PC-3 (cell line): ENCODE measurements around the gene LMBR1. TPM values are rescaled to one million over a fixed set of nuclear protein-coding genes. Genes with fewer than 3 reads are reported as not detected.

Source experiments
- ATAC-seq: fragments of 200-7000 bp; cut with Tn5 transposase; 2 replicates; pipeline ENCODE4 v1.9.1; 2020; ENCODE audit warnings: mild to moderate bottlenecking, moderate library complexity
- BruUV-seq: library from RNA; stranded (reverse); fragments of 400-500 nt; replicated peaks from 2 replicates; lab custom pipeline; 2021; lab: Mats Ljungman, UMichigan
- CTCF ChIA-PET: fragments of 300-600 bp; sonication (Branson Sonifier 250); formaldehyde crosslinking; loops from one replicate; lab custom pipeline; 2022; ENCODE audit warnings: antibody characterized with exemption; lab: Charles Lee
- POLR2A ChIA-PET: fragments of 300-600 bp; sonication (Branson Sonifier 250); formaldehyde crosslinking; loops from one replicate; lab custom pipeline; 2022; ENCODE audit warnings: antibody characterized with exemption; ENCODE audit not compliant: unreplicated experiment; lab: Charles Lee
- DNase-seq: peaks from one replicate; pipeline ENCODE4 v3.0.0-alpha.2; 2015
- H2AFZ ChIP-seq: fragments of 300-600 bp; sonication (generic); 2 replicates; pipeline ENCODE4 v1.6.0; 2016; ENCODE audit warnings: antibody characterized with exemption, low read length
- H3F3A ChIP-seq: fragments of 300-600 bp; sonication (generic); one replicate; pipeline ENCODE4 v1.6.0; 2017; ENCODE audit warnings: antibody characterized with exemption, low read length, control low read depth, mild to moderate bottlenecking; ENCODE audit not compliant: unreplicated experiment
- H3K27ac ChIP-seq: fragments of 300-600 bp; sonication (generic); 2 replicates; pipeline ENCODE4 v1.5.1; 2016; ENCODE audit warnings: mild to moderate bottlenecking, low read length
- H3K27me3 ChIP-seq: fragments of 300-600 bp; sonication (generic); 2 replicates; pipeline ENCODE4 v1.6.1; 2016; ENCODE audit warnings: low read length, mixed read lengths
- H3K36me3 ChIP-seq: fragments of 300-600 bp; sonication (generic); 2 replicates; pipeline ENCODE4 v1.6.1; 2016; ENCODE audit warnings: low read depth, mixed run types, low read length, mixed read lengths
- H3K4me1 ChIP-seq: fragments of 300-600 bp; sonication (generic); 2 replicates; pipeline ENCODE4 v1.5.1; 2016; ENCODE audit warnings: low read length; ENCODE audit not compliant: insufficient read depth
- H3K4me2 ChIP-seq: fragments of 300-600 bp; sonication (generic); 2 replicates; pipeline ENCODE4 v1.6.0; 2016; ENCODE audit warnings: low read length
- H3K4me3 ChIP-seq: fragments of 300-600 bp; sonication (generic); 2 replicates; pipeline ENCODE4 v1.5.1; 2016; ENCODE audit warnings: mild to moderate bottlenecking, low read length, mixed read lengths
- H3K79me2 ChIP-seq: fragments of 300-600 bp; sonication (generic); 2 replicates; pipeline ENCODE4 v1.6.1; 2017; ENCODE audit warnings: low read length, mixed read lengths
- H3K9ac ChIP-seq: fragments of 300-600 bp; sonication (generic); 2 replicates; pipeline ENCODE4 v1.6.0; 2016; ENCODE audit warnings: mild to moderate bottlenecking, low read length
- H3K9me2 ChIP-seq: fragments of 300-600 bp; sonication (generic); replicated peaks from 2 replicates; pipeline ENCODE4 v1.6.1; 2016; ENCODE audit warnings: mixed run types, low read length, mixed read lengths
- H3K9me3 ChIP-seq: fragments of 300-600 bp; sonication (generic); 2 replicates; pipeline ENCODE4 v1.6.1; 2016; ENCODE audit warnings: low read length, mixed read lengths
- H4K20me1 ChIP-seq: fragments of 300-600 bp; sonication (generic); 2 replicates; pipeline ENCODE4 v1.6.1; 2016; ENCODE audit warnings: low read length, mixed read lengths
- CTCF ChIP-seq: fragments of 300-600 bp; sonication (generic); conservative IDR thresholded peaks from 2 replicates; pipeline ENCODE4 v1.5.1; 2017; ENCODE audit warnings: antibody characterized with exemption, low read depth, mild to moderate bottlenecking, low read length
- EZH2 ChIP-seq: fragments of 300-600 bp; sonication (generic); IDR thresholded peaks from one replicate; pipeline ENCODE4 v1.6.1; 2017; ENCODE audit warnings: antibody characterized with exemption, mild to moderate bottlenecking, low read length; ENCODE audit not compliant: unreplicated experiment
- EZH2phosphoT487 ChIP-seq: fragments of 300-600 bp; sonication (generic); IDR thresholded peaks from 2 replicates; pipeline ENCODE4 v1.6.1; 2018; ENCODE audit warnings: mild to moderate bottlenecking, antibody characterized with exemption, low read length, borderline replicate concordance
- intact Hi-C: fragments of 100-400 bp; cut with micrococcal nuclease; formaldehyde crosslinking; loops from 2 replicates; pipeline ENCODE4 v1.9.0; 2023
- total RNA-seq: library from RNA; depleted of rRNA; stranded (reverse); fragments of >200 nt; gene quantifications from 2 replicates; pipeline ENCODE4 v1.2.3, GENCODE V29; 2014

Gene LMBR1
- total RNA-seq, 1 experiment from 2014 or later: 61.7 TPM

DNA sequence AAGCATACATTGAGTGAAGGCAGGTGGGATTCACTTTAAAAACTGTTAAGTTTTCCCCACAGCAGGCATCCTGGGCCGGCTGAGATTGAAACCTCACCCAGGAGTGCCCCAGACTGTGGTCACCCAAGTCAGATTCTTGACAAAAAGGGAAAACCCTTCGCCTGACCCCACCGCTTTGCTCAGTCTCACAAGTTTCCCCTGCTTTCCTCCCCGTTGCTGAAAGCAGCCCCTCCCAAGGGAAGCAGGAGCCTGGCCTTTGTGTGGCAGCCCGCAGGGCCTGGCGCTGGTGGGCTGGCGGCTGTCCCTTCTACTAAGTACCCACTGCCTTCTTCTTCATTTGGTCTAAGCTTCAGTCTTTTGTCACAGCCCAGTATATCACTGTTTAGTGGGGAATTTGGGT lies 236.4 kb downstream of the LMBR1 start:
- POLR2A ChIA-PET: no interaction called here

GRCh38 chr7:156655983-156656382 lies 237.0 kb downstream of the LMBR1 start:
- no peak for DNase-seq
- Histone ChIP-seq H3K9me3 (no peaks in the 10 kb centered on the region), H3K4me1 (peaks cover 5% of the 10 kb centered on the region; the same call in 1 of the 2 replicates), H3K79me2 (no peaks in the 10 kb centered on the region), H3K4me3 (no peak overlapping the region), H3K36me3 (no peaks in the 10 kb centered on the region), H3K9me2 (no peaks in the 10 kb centered on the region), H3F3A (no peaks in the 10 kb centered on the region), H3K27me3 (no peaks in the 10 kb centered on the region), H3K27ac (no peak overlapping the region), H3K9ac (no peak overlapping the region), H4K20me1 (no peaks in the 10 kb centered on the region), H3K4me2 (no peak overlapping the region), H2AFZ (no peak overlapping the region)
- CTCF ChIA-PET: no interaction called here
- no TSS peak for BruUV-seq
- intact Hi-C loops: no loop called here
- TF ChIP-seq EZH2: no peak
- no peak for TF ChIP-seq CTCF
- no peak for TF ChIP-seq EZH2phosphoT487
- ATAC-seq: no peak
- POLR2A ChIA-PET: no interaction called here

More for the DNA sequence above, 236.4 kb downstream of the LMBR1 start:
- Histone ChIP-seq H3K27ac (no peak overlapping the region), H3K9me2 (no peaks in the 10 kb centered on the region), H3F3A (no peaks in the 10 kb centered on the region), H3K79me2 (no peaks in the 10 kb centered on the region), H3K9ac (no peak overlapping the region), H3K4me1 (peaks cover 5% of the 10 kb centered on the region; the same call in 1 of the 2 replicates), H4K20me1 (no peaks in the 10 kb centered on the region), H3K27me3 (no peaks in the 10 kb centered on the region), H3K4me3 (no peak overlapping the region), H3K36me3 (no peaks in the 10 kb centered on the region), H3K4me2 (no peak overlapping the region), H3K9me3 (no peaks in the 10 kb centered on the region), H2AFZ (no peak overlapping the region)
- CTCF ChIA-PET: no interaction called here
- TF ChIP-seq EZH2phosphoT487: no peak
- TF ChIP-seq CTCF: no peak
- no peak for TF ChIP-seq EZH2
- DNase-seq (no peak), ATAC-seq (no peak)
- BruUV-seq: no TSS peak
- intact Hi-C loops: no loop called here

GRCh38 chr7:156655251-156655650 lies 237.7 kb downstream of the LMBR1 start:
- no peak overlapping the region for H3K4me3 ChIP-seq
- H3K27me3 ChIP-seq: no peaks in the 10 kb centered on the region
- no peaks in the 10 kb centered on the region for H3K9me3 ChIP-seq
- no TSS peak for BruUV-seq
- H3K27ac ChIP-seq: no peak overlapping the region
- ChIA-PET POLR2A (no interaction called here), CTCF (no interaction called here)
- no peaks in the 10 kb centered on the region for H3K9me2 ChIP-seq
- no peak overlapping the region for H2AFZ ChIP-seq
- H3K36me3 ChIP-seq: no peaks in the 10 kb centered on the region
- H3K9ac ChIP-seq: no peak overlapping the region
- H3K4me2 ChIP-seq: no peak overlapping the region
- H4K20me1 ChIP-seq: no peaks in the 10 kb centered on the region
- TF ChIP-seq EZH2phosphoT487: no peak
- no peak for TF ChIP-seq EZH2
- no peak for TF ChIP-seq CTCF
- no peak for ATAC-seq
- H3K4me1 ChIP-seq: peaks cover 5% of the 10 kb centered on the region; the same call in 1 of the 2 replicates
- no peaks in the 10 kb centered on the region for H3K79me2 ChIP-seq
- no peak for DNase-seq
- intact Hi-C loops: no loop called here
- no peaks in the 10 kb centered on the region for H3F3A ChIP-seq
